NCI-H1436 treated with DMSO at 0.1 percent for 48 hours (cell line): ENCODE data around the gene ANKS1B.

Experiments used
- DNase-seq: peaks from one replicate; lab custom pipeline; 2025; lab: John Stamatoyannopoulos, UW

ANKS1B gene

GRCh38 chr12:99450036-99450630, 534.6 kb downstream of the ANKS1B start:
- DNase-seq, result no peak

GRCh38 chr12:99444859-99445316, 539.8 kb downstream of the ANKS1B start:
- DNase-seq, result no peak

- no peak for DNase-seq
Measured at GRCh38 chr12:99442758-99443157, 542.0 kb downstream of the ANKS1B start.

GRCh38 chr12:99439399-99439798, 545.3 kb downstream of the ANKS1B start:
- no peak for DNase-seq

- DNase-seq, result no peak
Measured at GRCh38 chr12:99436584-99436983, 548.2 kb downstream of the ANKS1B start.

GRCh38 chr12:99435095-99435791, 549.5 kb downstream of the ANKS1B start:
- DNase-seq, result no peak

GRCh38 chr12:99433155-99433554, 551.6 kb downstream of the ANKS1B start:
- DNase-seq, result no peak

- no peak for DNase-seq
Measured at GRCh38 chr12:99431203-99431602, 553.5 kb downstream of the ANKS1B start.

- DNase-seq, result no peak
Measured at GRCh38 chr12:99427104-99427503, 557.6 kb downstream of the ANKS1B start.

- no peak for DNase-seq
Measured at GRCh38 chr12:99418379-99418778, 566.4 kb downstream of the ANKS1B start.

- no peak for DNase-seq
Measured at GRCh38 chr12:99413751-99414150, 571.0 kb downstream of the ANKS1B start.

- no peak for DNase-seq
Measured at GRCh38 chr12:99393763-99394162, 591.0 kb downstream of the ANKS1B start.

- no peak for DNase-seq
Measured at GRCh38 chr12:99392091-99392850, 592.5 kb downstream of the ANKS1B start.

- DNase-seq, result no peak
Measured at GRCh38 chr12:99390707-99391106, 594.0 kb downstream of the ANKS1B start.

GRCh38 chr12:99389751-99390150, 595.0 kb downstream of the ANKS1B start:
- no peak for DNase-seq

GRCh38 chr12:99388671-99389195, 596.0 kb downstream of the ANKS1B start:
- no peak for DNase-seq

GRCh38 chr12:99387661-99388060, 597.1 kb downstream of the ANKS1B start:
- no peak for DNase-seq

GRCh38 chr12:99386907-99387306, 597.8 kb downstream of the ANKS1B start:
- no peak for DNase-seq

GRCh38 chr12:99383258-99383657, 601.5 kb downstream of the ANKS1B start:
- DNase-seq, result no peak

GRCh38 chr12:99381992-99382391, 602.7 kb downstream of the ANKS1B start:
- no peak for DNase-seq

- DNase-seq, result no peak
Measured at GRCh38 chr12:99380701-99381100, 604.0 kb downstream of the ANKS1B start.

- no peak for DNase-seq
Measured at GRCh38 chr12:99374023-99374422, 610.7 kb downstream of the ANKS1B start.
